Activated B cell treated with CpG ODN at 0.5 μM for 24 hours (primary cell): ENCODE results near the gene NFKBIE. TPM values are rescaled to one million over a fixed set of nuclear protein-coding genes. Genes with fewer than 3 reads are reported as not detected.

Source experiments
- ATAC-seq: fragments of 200-7000 bp; cut with Tn5 transposase; one replicate; pipeline ENCODE4 v1.10.0; 2021; ENCODE audit warnings: low read depth, mild to moderate bottlenecking, moderate library complexity
- CTCF ChIA-PET: fragments of 350-600 bp; sonication (Branson Sonifier 250); formaldehyde crosslinking; loops from one replicate; lab custom pipeline; 2021; ENCODE audit warnings: antibody characterized with exemption; lab: Charles Lee
- POLR2A ChIA-PET: fragments of 350-600 bp; sonication (Branson Sonifier 250); formaldehyde crosslinking; loops from one replicate; lab custom pipeline; 2021; ENCODE audit warnings: antibody characterized with exemption; lab: Charles Lee
- DNase-seq: peaks from one replicate; pipeline ENCODE4 v3.0.0; 2022
- H3K27ac Mint-ChIP-seq: one replicate; pipeline ENCODE4 v1.8.0; 2020; ENCODE audit warnings: mixed read lengths
- H3K27me3 Mint-ChIP-seq: one replicate; pipeline ENCODE4 v1.8.0; 2021; ENCODE audit warnings: mixed read lengths
- H3K36me3 Mint-ChIP-seq: one replicate; pipeline ENCODE4 v1.8.0; 2021; ENCODE audit warnings: low read depth, mixed read lengths
- H3K4me1 Mint-ChIP-seq: one replicate; pipeline ENCODE4 v1.8.0; 2021; ENCODE audit warnings: mixed read lengths
- H3K4me3 Mint-ChIP-seq: one replicate; pipeline ENCODE4 v1.8.0; 2020; ENCODE audit warnings: mild to moderate bottlenecking, mixed read lengths
- H3K9me3 Mint-ChIP-seq: one replicate; pipeline ENCODE4 v1.8.0; 2020; ENCODE audit warnings: mixed read lengths
- CTCF ChIP-seq: fragments of 200-600 bp; IDR thresholded peaks from one replicate; pipeline ENCODE4 v1.8.0; 2022; ENCODE audit warnings: antibody characterized with exemption, mild to moderate bottlenecking
- intact Hi-C: fragments of 100-400 bp; cut with micrococcal nuclease; formaldehyde crosslinking; loops from one replicate; pipeline ENCODE4 v1.15.1; 2024
- total RNA-seq: library from RNA; stranded (reverse); gene quantifications from 2 replicates; pipeline ENCODE4 v1.2.3, GENCODE V29; 2022

NFKBIE gene
- total RNA-seq, 1 donor from 2014 or later: 94.7 TPM

GRCh38 chr6:44306710-44307109 is 41.4 kb upstream of the NFKBIE start:
- peaks cover under 1% of the 10 kb centered on the region for H3K4me1 Mint-ChIP-seq
- no peaks in the 10 kb centered on the region for H3K9me3 Mint-ChIP-seq
- ChIA-PET CTCF (interaction anchor here (2.5 to 5.7 kb wide), 2 partner anchors 38 to 134 kb away, joined by 21 to 81 read pairs; partner anchors contain the start of gene TMEM151B), POLR2A (no interaction called here)
- intact Hi-C loops: no loop called here
- ATAC-seq (no peak), DNase-seq (no peak)
- TF ChIP-seq CTCF: no peak
- H3K27me3 Mint-ChIP-seq: no peaks in the 10 kb centered on the region
- no peak overlapping the region for H3K27ac Mint-ChIP-seq
- H3K4me3 Mint-ChIP-seq: no peak overlapping the region
- peaks cover 88% of the 10 kb centered on the region for H3K36me3 Mint-ChIP-seq

- Mint-ChIP-seq H3K9me3 (no peaks in the 10 kb centered on the region), H3K36me3 (peaks cover 90% of the 10 kb centered on the region), H3K27ac (no peak overlapping the region), H3K4me3 (no peak overlapping the region), H3K27me3 (no peaks in the 10 kb centered on the region), H3K4me1 (no peaks in the 10 kb centered on the region)
- no peak for DNase-seq
- ATAC-seq: no peak
- intact Hi-C loops: no loop called here
- POLR2A ChIA-PET: interaction anchor here (0.6 to 1.4 kb wide), 6 partner anchors 10 to 590 kb away, joined by 3 to 8 read pairs (median 4); partner anchors contain the start of gene HSP90AB1
- TF ChIP-seq CTCF: no peak
- CTCF ChIA-PET: interaction anchor here (0.7 to 5.7 kb wide), 13 partner anchors 8 to 210 kb away, joined by 3 to 81 read pairs (median 5); partner anchors contain the start of genes AARS2 and TMEM151B
These were observed 39.9 kb upstream of the NFKBIE start for GRCh38 chr6:44305200-44305725.

- DNase-seq: peak; percentile 47
- Mint-ChIP-seq H3K36me3 (peaks cover 90% of the 10 kb centered on the region), H3K27ac (no peak overlapping the region), H3K9me3 (no peaks in the 10 kb centered on the region), H3K4me3 (no peak overlapping the region), H3K4me1 (no peaks in the 10 kb centered on the region), H3K27me3 (no peaks in the 10 kb centered on the region)
- ChIA-PET POLR2A (interaction anchor here (1.0 to 1.4 kb wide), 5 partner anchors 10 to 208 kb away, joined by 3 to 8 read pairs (median 5); partner anchors contain the start of gene HSP90AB1), CTCF (interaction anchor here (0.7 to 5.7 kb wide), 13 partner anchors 8 to 209 kb away, joined by 3 to 81 read pairs (median 5); partner anchors contain the start of genes AARS2 and TMEM151B)
- peak; percentile 33 for TF ChIP-seq CTCF
- peak; percentile 93 for ATAC-seq
- intact Hi-C loops: loop anchor here (1.0 kb wide), 2 partner anchors 36 to 132 kb away; no protein-coding TSS in a partner anchor
These were observed 39.2 kb upstream of the NFKBIE start for GRCh38 chr6:44304282-44305199.

GRCh38 chr6:44303842-44304241 is 38.5 kb upstream of the NFKBIE start:
- no peak overlapping the region for H3K27ac Mint-ChIP-seq
- no peaks in the 10 kb centered on the region for H3K9me3 Mint-ChIP-seq
- ChIA-PET POLR2A (no interaction called here), CTCF (interaction anchor here (0.7 to 5.7 kb wide), 6 partner anchors 9 to 209 kb away, joined by 3 to 81 read pairs (median 4); partner anchors contain the start of genes AARS2 and TMEM151B)
- no peak overlapping the region for H3K4me3 Mint-ChIP-seq
- peaks cover 85% of the 10 kb centered on the region for H3K36me3 Mint-ChIP-seq
- no peaks in the 10 kb centered on the region for H3K27me3 Mint-ChIP-seq
- ATAC-seq: no peak
- intact Hi-C loops: loop anchor here (1.0 kb wide), 2 partner anchors 36 to 132 kb away; no protein-coding TSS in a partner anchor
- no peak for TF ChIP-seq CTCF
- no peaks in the 10 kb centered on the region for H3K4me1 Mint-ChIP-seq
- DNase-seq: no peak
